Upper lobe of left lung (tissue), 6 donors: ENCODE results near the gene DRGX. TPM values are rescaled to one million over a fixed set of nuclear protein-coding genes. Genes with fewer than 3 reads are reported as not detected.

Experiments used
- ATAC-seq, 2 donors: fragments of 200-7000 bp; cut with Tn5 transposase; one replicate each; pipeline ENCODE4 v1.9.1; 2022; ENCODE audit warnings: mild to moderate bottlenecking in 2 of 2, moderate library complexity in 2 of 2; ENCODE audit not compliant: low FRiP score in 2 of 2
- DNase-seq, 2 donors: peaks; one replicate each; pipeline ENCODE4 v3.0.0-alpha.2; 2019 to 2020
- H3K27ac ChIP-seq, 4 donors: fragments of 200-600 bp; sonication (generic); one replicate each; pipeline ENCODE4 v1.5.1; 2016 to 2019
- H3K27me3 ChIP-seq, 4 donors: fragments of 200-600 bp; sonication (generic); one replicate each; pipeline ENCODE4 v1.5.1; 2017 to 2019
- H3K36me3 ChIP-seq, 4 donors: fragments of 200-600 bp; sonication (generic); one replicate each; pipeline ENCODE4 v1.5.1; 2016 to 2019
- H3K4me1 ChIP-seq, 4 donors: fragments of 200-600 bp; sonication (generic); one replicate each; pipeline ENCODE4 v1.5.1; 2018 to 2019
- H3K4me3 ChIP-seq, 4 donors: fragments of 200-600 bp; sonication (generic); one replicate each; pipeline ENCODE4 v1.5.1; 2017 to 2019; ENCODE audit warnings: mild to moderate bottlenecking in 2 of 4, moderate library complexity in 1 of 4
- H3K9me3 ChIP-seq, 4 donors: fragments of 200-600 bp; sonication (generic); one replicate each; pipeline ENCODE4 v1.5.1; 2018 to 2019
- EP300 ChIP-seq, 4 donors: sonication (generic); formaldehyde crosslinking; IDR thresholded peaks; one replicate each; pipeline ENCODE4 v1.5.1; 2017; ENCODE audit warnings: antibody characterized with exemption in 4 of 4, control low read depth in 2 of 4
- POLR2A ChIP-seq, 4 donors: fragments of 450-650 bp; IDR thresholded peaks; one replicate each; pipeline ENCODE4 v1.5.1; 2016 to 2017; ENCODE audit warnings: antibody characterized with exemption in 4 of 4, mild to moderate bottlenecking in 2 of 4
- POLR2AphosphoS5 ChIP-seq, 2 donors: sonication (generic); formaldehyde crosslinking; IDR thresholded peaks; one replicate each; pipeline ENCODE4 v1.5.1; 2017; ENCODE audit warnings: antibody characterized with exemption in 2 of 2
- WGBS, 2 donors: methylation state at CpG; one replicate each; pipeline ENCODE4 v1.1.5; 2017 to 2018; 5-methylcytosine and 5-hydroxymethylcytosine counted together
- total RNA-seq, 6 donors: library from RNA; depleted of rRNA in 4 of 6; stranded (reverse); fragments of >200 nt in 4 of 6; gene quantifications; one replicate each; pipeline versions ENCODE4 v1.1.0 to v1.2.1, GENCODE V29; 2016 to 2021
- TF ChIP-seq, protein P1 (sequence below), 6 experiments: fragments of 450-650 bp in 4 of 6; fragments of 200-600 bp in 2 of 6; sonication (generic) in 2 of 6; IDR thresholded peaks; one replicate each; pipeline ENCODE4 v1.5.1; 2016 to 2019; ENCODE audit warnings: antibody characterized with exemption in 6 of 6
- donor health status: DM: no; HTN: no; CAD: no; lungs with moderate emphysema.
- donor health status: DM: no; HTN: yes; CAD: no; lungs with severe emphysema.

DRGX gene
- total RNA-seq: under 1 TPM in 2 of 6 donors, not detected in 4; 0.09 to 0.17 TPM

DNA sequence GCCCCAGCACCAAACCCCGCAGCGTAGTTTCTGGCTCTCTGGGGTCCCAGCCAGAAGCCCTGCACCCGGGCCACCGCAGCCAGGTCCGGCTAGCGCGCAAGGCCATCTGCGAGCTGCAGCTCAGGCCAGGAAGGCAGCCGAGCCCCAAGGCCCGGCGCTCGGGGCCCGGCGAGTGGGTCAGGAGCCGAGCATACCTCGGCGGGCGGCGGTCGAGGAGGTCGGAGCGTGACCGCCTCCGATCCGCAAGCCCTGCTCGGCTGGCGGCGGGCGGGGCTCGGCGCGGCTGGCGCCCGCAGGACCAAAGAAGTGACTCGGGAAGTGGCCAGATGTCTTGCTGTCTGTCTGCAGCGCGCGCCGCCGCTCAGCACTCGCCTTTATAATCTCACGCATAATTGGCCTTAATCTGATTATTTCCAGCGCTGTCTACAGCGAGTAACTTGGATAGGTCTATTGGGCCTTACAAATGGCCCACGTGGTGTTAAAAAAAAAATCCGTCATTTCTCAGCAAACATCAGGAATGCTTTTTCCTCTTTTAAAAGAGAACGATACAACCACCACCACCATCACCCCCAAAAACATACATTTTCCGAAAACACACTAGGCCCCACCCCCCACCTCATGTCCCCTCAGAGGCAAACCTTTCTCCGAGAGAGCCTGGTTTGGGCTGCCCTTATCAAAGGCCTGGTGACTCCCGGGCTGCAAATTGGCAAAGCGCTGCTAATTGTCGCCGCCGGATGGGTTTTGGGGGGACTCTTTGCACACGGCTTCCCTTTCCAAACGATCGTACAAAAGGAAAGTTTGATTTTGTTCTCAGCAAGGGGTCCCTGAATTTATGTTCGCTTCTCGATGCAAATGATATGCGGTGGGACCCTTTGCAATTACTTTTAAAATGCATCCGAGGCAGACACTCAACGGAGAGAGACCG is at the start of gene DRGX:
DRGX (minus strand) TSS at position 349 of the 925 bp plus-strand sequence. CDS start 649 bp downstream, outside the sequence.
- Histone ChIP-seq H3K4me3 (peak within 1 kb of the TSS in 1 of 4 donors; percentile 2), H3K27me3 (peaks cover 0 to 56% (median 35%) of the 10 kb centered on the region in 4 donors), H3K36me3 (no peaks in the 10 kb centered on the region), H3K9me3 (no peaks in the 10 kb centered on the region), H3K4me1 (peaks cover 20 to 39% (median 31%) of the 10 kb centered on the region in 4 donors), H3K27ac (no peak within 1 kb of the TSS)
- TF ChIP-seq POLR2AphosphoS5 (IDR thresholded peaks at IDR 0.05): no peak
- TF ChIP-seq POLR2A (IDR thresholded peaks at IDR 0.05): no peak
- TF ChIP-seq, protein P1, sequence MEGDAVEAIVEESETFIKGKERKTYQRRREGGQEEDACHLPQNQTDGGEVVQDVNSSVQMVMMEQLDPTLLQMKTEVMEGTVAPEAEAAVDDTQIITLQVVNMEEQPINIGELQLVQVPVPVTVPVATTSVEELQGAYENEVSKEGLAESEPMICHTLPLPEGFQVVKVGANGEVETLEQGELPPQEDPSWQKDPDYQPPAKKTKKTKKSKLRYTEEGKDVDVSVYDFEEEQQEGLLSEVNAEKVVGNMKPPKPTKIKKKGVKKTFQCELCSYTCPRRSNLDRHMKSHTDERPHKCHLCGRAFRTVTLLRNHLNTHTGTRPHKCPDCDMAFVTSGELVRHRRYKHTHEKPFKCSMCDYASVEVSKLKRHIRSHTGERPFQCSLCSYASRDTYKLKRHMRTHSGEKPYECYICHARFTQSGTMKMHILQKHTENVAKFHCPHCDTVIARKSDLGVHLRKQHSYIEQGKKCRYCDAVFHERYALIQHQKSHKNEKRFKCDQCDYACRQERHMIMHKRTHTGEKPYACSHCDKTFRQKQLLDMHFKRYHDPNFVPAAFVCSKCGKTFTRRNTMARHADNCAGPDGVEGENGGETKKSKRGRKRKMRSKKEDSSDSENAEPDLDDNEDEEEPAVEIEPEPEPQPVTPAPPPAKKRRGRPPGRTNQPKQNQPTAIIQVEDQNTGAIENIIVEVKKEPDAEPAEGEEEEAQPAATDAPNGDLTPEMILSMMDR (IDR thresholded peaks at IDR 0.05): no peak
- no peak for TF ChIP-seq EP300 (IDR thresholded peaks at IDR 0.05)
- DNase-seq: peak in 1 of 2 donors; percentile 82
- 4 to 8% methylated on average over 48 to 56 of the region's 63 CpGs for WGBS, 2 donors
- no peak for ATAC-seq

DNA sequence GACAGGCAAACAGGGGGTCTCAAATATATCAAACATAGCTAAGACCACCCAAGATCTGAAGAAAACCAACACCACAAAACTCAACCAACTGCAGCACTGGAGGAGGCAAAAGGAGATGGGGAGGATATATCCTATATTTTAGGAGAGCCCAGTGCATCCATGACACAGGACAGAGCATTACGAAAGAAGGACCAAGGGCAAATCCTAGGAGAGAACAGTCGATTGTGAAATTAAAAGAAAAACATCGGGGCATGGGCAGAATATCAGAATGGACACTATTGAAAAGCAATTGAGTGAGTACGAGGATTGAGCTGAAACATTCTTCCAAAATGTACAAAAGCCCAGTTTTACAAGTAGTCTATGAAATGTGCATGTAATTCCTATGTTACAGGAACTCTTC is 48.5 kb upstream of the DRGX start:
- Histone ChIP-seq H3K27me3 (no peaks in the 10 kb centered on the region), H3K9me3 (peaks cover 0 to 6% (median 2%) of the 10 kb centered on the region in 4 donors), H3K4me1 (no peaks in the 10 kb centered on the region), H3K27ac (no peak overlapping the region), H3K36me3 (no peaks in the 10 kb centered on the region), H3K4me3 (no peak overlapping the region)
- TF ChIP-seq EP300 (IDR thresholded peaks at IDR 0.05) (no peak), POLR2A (IDR thresholded peaks at IDR 0.05) (no peak), POLR2AphosphoS5 (IDR thresholded peaks at IDR 0.05) (no peak)
- TF ChIP-seq, protein P1 (IDR thresholded peaks at IDR 0.05): no peak
- ATAC-seq (no peak), DNase-seq (no peak)
- 90 to 92% methylated on average over 4 of the region's 4 CpGs for WGBS, 2 donors

DNA sequence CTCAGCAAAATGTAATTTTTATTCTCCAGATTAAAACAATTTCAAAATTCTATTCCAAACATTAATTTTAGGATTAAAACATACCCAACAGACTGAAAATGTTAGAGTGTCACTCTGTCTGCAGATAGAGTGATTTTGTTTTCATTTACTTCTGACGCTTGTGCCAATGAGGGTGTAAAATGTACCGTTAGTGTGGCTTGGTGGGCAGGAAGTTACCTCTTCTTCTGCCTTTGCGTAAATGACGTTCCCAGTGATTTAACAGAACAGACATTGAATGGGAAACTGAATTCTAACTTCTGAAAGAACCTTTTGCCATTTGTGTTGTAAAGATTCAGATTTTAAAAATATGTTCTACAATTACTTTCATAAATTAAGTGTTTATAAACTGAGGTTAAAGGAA is 47.0 kb upstream of the DRGX start:
- DNase-seq: no peak
- 73 to 85% methylated on average over 4 of the region's 4 CpGs for WGBS, 2 donors
- Histone ChIP-seq H3K4me3 (no peak overlapping the region), H3K9me3 (no peaks in the 10 kb centered on the region), H3K36me3 (no peaks in the 10 kb centered on the region), H3K27me3 (no peaks in the 10 kb centered on the region), H3K4me1 (no peaks in the 10 kb centered on the region), H3K27ac (no peak overlapping the region)
- TF ChIP-seq POLR2AphosphoS5 (IDR thresholded peaks at IDR 0.05) (no peak), EP300 (IDR thresholded peaks at IDR 0.05) (no peak), POLR2A (IDR thresholded peaks at IDR 0.05) (no peak)
- no peak for ATAC-seq

DNA sequence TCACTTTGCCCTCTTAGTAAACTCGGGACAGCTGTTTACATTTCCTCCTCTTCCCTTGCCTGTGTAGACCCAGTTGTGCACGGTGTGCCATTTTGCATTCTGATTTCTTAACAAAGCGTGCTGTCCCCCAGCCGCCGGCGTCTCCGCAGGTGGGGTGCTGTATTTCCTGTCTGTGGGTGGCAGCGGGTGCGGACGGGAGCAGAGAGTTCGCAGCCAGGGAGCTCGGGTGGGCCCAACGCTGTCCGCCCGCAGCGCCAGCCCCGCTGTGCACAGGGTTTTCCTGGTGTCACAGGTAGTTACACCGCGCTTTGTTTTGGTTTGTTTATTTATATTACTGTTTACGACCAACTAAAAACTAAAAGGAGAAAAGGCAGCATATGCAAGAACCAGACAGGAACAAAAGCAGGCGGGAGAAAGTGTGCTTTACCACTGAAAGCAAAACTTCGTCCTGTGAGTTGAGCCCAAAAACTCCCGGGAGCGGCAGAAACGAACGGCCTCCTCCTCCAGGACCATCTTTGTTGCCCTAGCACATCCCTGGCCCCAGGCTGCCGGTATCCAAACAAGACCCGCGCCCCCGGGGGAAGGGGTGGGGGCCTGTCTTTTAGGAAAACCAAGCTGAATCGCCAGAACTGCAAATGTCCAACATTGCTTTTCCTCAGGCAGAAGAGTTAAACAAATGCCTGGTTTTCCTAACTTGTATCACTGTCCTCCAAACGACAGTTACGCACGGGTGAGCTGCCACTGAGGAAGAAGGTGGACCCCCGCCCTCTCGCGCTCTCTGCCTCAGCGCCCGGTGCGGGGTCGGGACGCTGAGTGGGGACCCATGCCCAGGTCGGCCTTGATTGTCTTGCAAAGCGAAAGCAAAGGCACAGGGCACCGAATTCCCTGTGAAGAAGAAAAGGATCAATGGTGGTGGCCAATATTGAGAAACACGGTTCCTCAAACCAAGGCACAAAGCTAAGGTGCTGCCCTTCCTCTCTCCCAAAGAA is 45.9 kb upstream of the DRGX start:
- DNase-seq (peak in 1 of 2 donors; percentile 71), ATAC-seq (peak in 1 of 2 donors; percentile 24)
- TF ChIP-seq, protein P1 (IDR thresholded peaks at IDR 0.05): no peak
- no peak for TF ChIP-seq POLR2AphosphoS5 (IDR thresholded peaks at IDR 0.05)
- TF ChIP-seq EP300 (IDR thresholded peaks at IDR 0.05): no peak
- no peak for TF ChIP-seq POLR2A (IDR thresholded peaks at IDR 0.05)
- H3K36me3 ChIP-seq: no peaks in the 10 kb centered on the region
- no peak overlapping the region for H3K27ac ChIP-seq
- H3K4me1 ChIP-seq: no peaks in the 10 kb centered on the region
- WGBS, 2 donors: 52 to 59% methylated on average over 43 to 46 of the region's 46 CpGs
- peak overlapping the region in 2 of 4 donors; percentile 6 to 11 for H3K4me3 ChIP-seq
- no peaks in the 10 kb centered on the region for H3K27me3 ChIP-seq
- no peaks in the 10 kb centered on the region for H3K9me3 ChIP-seq
